Measurements from ENCODE around the gene PRKD1. TPM values are rescaled to one million over a fixed set of nuclear protein-coding genes. Genes with fewer than 3 reads are reported as not detected.

Gene PRKD1
- total RNA-seq, 1 donor from 2014 or later, result 0.54 TPM

GRCh38 chr14:29584992-29585391, 342.7 kb downstream of the PRKD1 start:
- H3K4me3 Mint-ChIP-seq (ENCODE audit: unreplicated experiment), result no peak overlapping the region
- H3K4me1 Mint-ChIP-seq (ENCODE audit: low read depth, unreplicated experiment), result peaks cover 5% of the 10 kb centered on the region
- no peaks in the 10 kb centered on the region for H3K9me3 Mint-ChIP-seq (ENCODE audit: unreplicated experiment)
- TF ChIP-seq, protein P1, sequence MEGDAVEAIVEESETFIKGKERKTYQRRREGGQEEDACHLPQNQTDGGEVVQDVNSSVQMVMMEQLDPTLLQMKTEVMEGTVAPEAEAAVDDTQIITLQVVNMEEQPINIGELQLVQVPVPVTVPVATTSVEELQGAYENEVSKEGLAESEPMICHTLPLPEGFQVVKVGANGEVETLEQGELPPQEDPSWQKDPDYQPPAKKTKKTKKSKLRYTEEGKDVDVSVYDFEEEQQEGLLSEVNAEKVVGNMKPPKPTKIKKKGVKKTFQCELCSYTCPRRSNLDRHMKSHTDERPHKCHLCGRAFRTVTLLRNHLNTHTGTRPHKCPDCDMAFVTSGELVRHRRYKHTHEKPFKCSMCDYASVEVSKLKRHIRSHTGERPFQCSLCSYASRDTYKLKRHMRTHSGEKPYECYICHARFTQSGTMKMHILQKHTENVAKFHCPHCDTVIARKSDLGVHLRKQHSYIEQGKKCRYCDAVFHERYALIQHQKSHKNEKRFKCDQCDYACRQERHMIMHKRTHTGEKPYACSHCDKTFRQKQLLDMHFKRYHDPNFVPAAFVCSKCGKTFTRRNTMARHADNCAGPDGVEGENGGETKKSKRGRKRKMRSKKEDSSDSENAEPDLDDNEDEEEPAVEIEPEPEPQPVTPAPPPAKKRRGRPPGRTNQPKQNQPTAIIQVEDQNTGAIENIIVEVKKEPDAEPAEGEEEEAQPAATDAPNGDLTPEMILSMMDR (IDR thresholded peaks at IDR 0.05; ENCODE audit: partially characterized antibody, unreplicated experiment), result no peak
- no peak overlapping the region for H3K27ac Mint-ChIP-seq (ENCODE audit: unreplicated experiment)
- DNase-seq, result peak; percentile 27
- no peaks in the 10 kb centered on the region for H3K36me3 Mint-ChIP-seq (ENCODE audit: unreplicated experiment)
- H3K27me3 Mint-ChIP-seq (ENCODE audit: unreplicated experiment), result no peaks in the 10 kb centered on the region

DNA sequence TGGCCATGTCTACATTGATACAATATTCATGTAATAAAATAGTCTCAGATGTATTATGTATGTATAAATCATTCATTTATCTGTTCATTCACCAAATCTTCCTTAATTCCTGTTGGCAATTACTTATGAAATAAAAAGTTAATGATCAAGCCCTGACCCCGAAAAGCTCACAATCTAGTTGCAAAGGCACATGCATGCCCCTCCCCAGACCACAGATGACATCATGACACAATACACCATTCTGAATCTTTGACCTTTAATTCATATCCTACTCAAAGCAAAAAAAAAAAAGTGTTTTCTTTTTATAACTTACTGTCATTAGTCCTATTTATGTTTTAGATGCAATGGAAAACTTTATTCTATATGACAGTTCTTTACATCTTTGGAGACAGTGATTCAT, 346.9 kb downstream of the PRKD1 start:
- Mint-ChIP-seq H3K4me1 (ENCODE audit: low read depth, unreplicated experiment) (peaks cover 5% of the 10 kb centered on the region), H3K4me3 (ENCODE audit: unreplicated experiment) (no peak overlapping the region), H3K27ac (ENCODE audit: unreplicated experiment) (no peak overlapping the region), H3K36me3 (ENCODE audit: unreplicated experiment) (no peaks in the 10 kb centered on the region), H3K27me3 (ENCODE audit: unreplicated experiment) (no peaks in the 10 kb centered on the region), H3K9me3 (ENCODE audit: unreplicated experiment) (no peaks in the 10 kb centered on the region)
- TF ChIP-seq, protein P1 (IDR thresholded peaks at IDR 0.05; ENCODE audit: partially characterized antibody, unreplicated experiment), result no peak
- DNase-seq, result no peak

DNA sequence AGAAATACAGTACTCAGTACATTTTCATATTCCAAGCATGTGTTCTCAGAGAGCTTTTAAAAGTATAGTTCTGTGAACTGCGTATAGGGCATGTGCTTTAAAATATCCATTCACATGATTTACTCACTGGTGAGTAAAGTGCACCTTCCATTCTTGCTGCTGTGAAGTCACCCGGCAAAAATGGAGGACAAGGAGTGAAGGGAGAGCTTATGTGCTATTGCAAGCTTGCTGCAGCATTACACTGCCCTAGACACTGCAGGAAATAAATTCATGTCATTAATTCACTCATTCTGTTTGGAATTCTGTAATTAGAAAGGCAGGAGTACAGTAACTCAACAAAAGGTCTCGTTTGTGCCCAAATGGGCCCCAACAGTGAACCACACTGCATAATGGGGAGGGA, 347.8 kb downstream of the PRKD1 start:
- no peak for DNase-seq
- Mint-ChIP-seq H3K27ac (ENCODE audit: unreplicated experiment) (no peak overlapping the region), H3K9me3 (ENCODE audit: unreplicated experiment) (no peaks in the 10 kb centered on the region), H3K4me1 (ENCODE audit: low read depth, unreplicated experiment) (peaks cover 2% of the 10 kb centered on the region), H3K36me3 (ENCODE audit: unreplicated experiment) (no peaks in the 10 kb centered on the region), H3K4me3 (ENCODE audit: unreplicated experiment) (no peak overlapping the region), H3K27me3 (ENCODE audit: unreplicated experiment) (no peaks in the 10 kb centered on the region)
- TF ChIP-seq, protein P1 (IDR thresholded peaks at IDR 0.05; ENCODE audit: partially characterized antibody, unreplicated experiment), result no peak

DNA sequence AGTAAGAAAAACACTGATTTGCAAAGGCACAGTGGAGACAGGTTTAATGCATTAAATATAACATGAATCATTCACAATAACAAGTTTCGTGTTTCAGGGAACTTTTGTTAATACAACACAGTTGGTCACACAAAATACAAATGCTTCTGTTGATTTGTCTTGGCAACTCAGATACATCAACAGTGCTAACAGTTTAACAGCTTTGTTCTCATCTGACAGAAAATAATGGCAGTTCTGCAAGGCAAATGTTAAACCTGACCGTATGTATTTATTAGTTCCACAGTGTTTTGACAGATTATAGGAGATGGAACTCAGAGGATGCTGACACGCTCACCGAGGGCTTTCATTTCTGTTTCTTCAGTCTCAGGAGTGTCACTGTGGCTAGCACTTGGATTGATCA, 350.7 kb downstream of the PRKD1 start:
- Mint-ChIP-seq H3K27me3 (ENCODE audit: unreplicated experiment) (peaks cover 1% of the 10 kb centered on the region), H3K4me3 (ENCODE audit: unreplicated experiment) (no peak overlapping the region), H3K9me3 (ENCODE audit: unreplicated experiment) (no peaks in the 10 kb centered on the region), H3K36me3 (ENCODE audit: unreplicated experiment) (no peaks in the 10 kb centered on the region), H3K4me1 (ENCODE audit: low read depth, unreplicated experiment) (peaks cover 4% of the 10 kb centered on the region), H3K27ac (ENCODE audit: unreplicated experiment) (no peak overlapping the region)
- no peak for DNase-seq
- TF ChIP-seq, protein P1 (IDR thresholded peaks at IDR 0.05; ENCODE audit: partially characterized antibody, unreplicated experiment), result no peak

GRCh38 chr14:29569194-29569593, 358.5 kb downstream of the PRKD1 start:
- Mint-ChIP-seq H3K4me3 (ENCODE audit: unreplicated experiment) (no peak overlapping the region), H3K27me3 (ENCODE audit: unreplicated experiment) (peaks cover 1% of the 10 kb centered on the region), H3K9me3 (ENCODE audit: unreplicated experiment) (no peaks in the 10 kb centered on the region), H3K27ac (ENCODE audit: unreplicated experiment) (no peak overlapping the region), H3K4me1 (ENCODE audit: low read depth, unreplicated experiment) (peaks cover 4% of the 10 kb centered on the region), H3K36me3 (ENCODE audit: unreplicated experiment) (no peaks in the 10 kb centered on the region)
- DNase-seq, result no peak
- TF ChIP-seq, protein P1 (IDR thresholded peaks at IDR 0.05; ENCODE audit: partially characterized antibody, unreplicated experiment), result no peak

Measured in glutamatergic neuron (in vitro differentiated cells).